Ovary (tissue), 9 donors: Measurements from ENCODE around the gene EP300. TPM values are rescaled to one million over a fixed set of nuclear protein-coding genes. Genes with fewer than 3 reads are reported as not detected.

Experiments
- DNase-seq, 5 donors: peaks; one replicate each; pipeline ENCODE4 v3.0.0-alpha.2; 2019 to 2020
- H3K27ac ChIP-seq, 2 donors: fragments of 200-600 bp; one replicate each; pipeline versions ENCODE4 v1.5.1 to v1.8.0; 2019 to 2022
- H3K27me3 ChIP-seq: fragments of 200-600 bp; one replicate; pipeline ENCODE4 v1.8.0; 2022
- H3K36me3 ChIP-seq: fragments of 200-600 bp; sonication (generic); one replicate; pipeline ENCODE4 v1.5.1; 2019
- H3K4me1 ChIP-seq: one replicate; pipeline ENCODE4 v1.8.1; 2013; ENCODE audit warnings: mild to moderate bottlenecking, moderate library complexity; ENCODE audit not compliant: insufficient read depth
- H3K4me3 ChIP-seq: fragments of 200-600 bp; sonication (generic); one replicate; pipeline ENCODE4 v1.5.1; 2017
- H3K9me3 ChIP-seq, 2 donors: fragments of 200-600 bp in 1 of 2; sonication (generic) in 1 of 2; one replicate each; pipeline versions ENCODE4 v1.5.1 to v1.8.1; 2013 to 2019; ENCODE audit warnings: mild to moderate bottlenecking in 1 of 2, moderate library complexity in 1 of 2
- EP300 ChIP-seq: sonication (generic); formaldehyde crosslinking; IDR thresholded peaks from one replicate; pipeline ENCODE4 v1.6.1; 2017; ENCODE audit warnings: antibody characterized with exemption
- POLR2A ChIP-seq: fragments of 450-650 bp; IDR thresholded peaks from one replicate; pipeline ENCODE4 v1.6.1; 2017; ENCODE audit warnings: antibody characterized with exemption, mild to moderate bottlenecking, moderate library complexity
- WGBS, 3 donors: extraction: QIAGEN DNeasy Blood & Tissue Kit in 1 of 3; methylation state at CpG; one replicate each; pipeline versions ENCODE4 v1.1.5 to v1.1.7; 2013 to 2017; 5-methylcytosine and 5-hydroxymethylcytosine counted together
- intact Hi-C, 4 donors: fragments of 100-400 bp; cut with DNase I; formaldehyde crosslinking; loops; one replicate each; pipeline versions ENCODE4 v1.11.0 to v1.15.1; 2022 to 2023
- polyA plus RNA-seq, 2 donors: library from polyadenylated mRNA; stranded (reverse); fragments of 200-250 nt in 1 of 2; fragments of 350-450 nt in 1 of 2; fragmentation: Illumina TruSeq in 1 of 2; extraction: RNeasy Lipid Tissue Mini Kit (QIAGEN cat#74804) in 1 of 2; gene quantifications; one replicate each; pipeline ENCODE4 v1.2.3, GENCODE V29; 2013 to 2014
- total RNA-seq, 7 donors: library from RNA; depleted of rRNA in 2 of 7; stranded (reverse); fragments of >200 nt in 2 of 7; fragmentation: NEBNext Ultra II Directional in 3 of 7; extraction: Animal tissue kit (Norgen Biotek cat#: 25700) in 3 of 7; gene quantifications; one replicate each; pipeline versions ENCODE4 v1.1.0 to v1.2.4, GENCODE V29; 2016 to 2023
- TF ChIP-seq, protein P1 (sequence below), 3 donors: fragments of 450-650 bp in 2 of 3; fragments of 200-600 bp in 1 of 3; IDR thresholded peaks; one replicate each; pipeline versions ENCODE4 v1.5.1 to v1.8.0; 2016 to 2022; ENCODE audit warnings: antibody characterized with exemption in 3 of 3, mild to moderate bottlenecking in 1 of 3
- donor health status: DM: no; HTN: no; CAD: no; lungs with moderate emphysema.
- donor health status: DM: no; HTN: no; CAD: no.
- donor health status: Bipolar disorder and iron deficiency.
- donor health status: DM: yes; HTN: yes; CAD: no.
- donor health status: DM: no; HTN: no; CAD: no.
- donor health status: DM: yes; HTN: yes; CAD: no.

EP300 gene
- total and polyA plus RNA-seq, 9 donors: 23.6 to 86.2 (median 69.0) TPM

DNA sequence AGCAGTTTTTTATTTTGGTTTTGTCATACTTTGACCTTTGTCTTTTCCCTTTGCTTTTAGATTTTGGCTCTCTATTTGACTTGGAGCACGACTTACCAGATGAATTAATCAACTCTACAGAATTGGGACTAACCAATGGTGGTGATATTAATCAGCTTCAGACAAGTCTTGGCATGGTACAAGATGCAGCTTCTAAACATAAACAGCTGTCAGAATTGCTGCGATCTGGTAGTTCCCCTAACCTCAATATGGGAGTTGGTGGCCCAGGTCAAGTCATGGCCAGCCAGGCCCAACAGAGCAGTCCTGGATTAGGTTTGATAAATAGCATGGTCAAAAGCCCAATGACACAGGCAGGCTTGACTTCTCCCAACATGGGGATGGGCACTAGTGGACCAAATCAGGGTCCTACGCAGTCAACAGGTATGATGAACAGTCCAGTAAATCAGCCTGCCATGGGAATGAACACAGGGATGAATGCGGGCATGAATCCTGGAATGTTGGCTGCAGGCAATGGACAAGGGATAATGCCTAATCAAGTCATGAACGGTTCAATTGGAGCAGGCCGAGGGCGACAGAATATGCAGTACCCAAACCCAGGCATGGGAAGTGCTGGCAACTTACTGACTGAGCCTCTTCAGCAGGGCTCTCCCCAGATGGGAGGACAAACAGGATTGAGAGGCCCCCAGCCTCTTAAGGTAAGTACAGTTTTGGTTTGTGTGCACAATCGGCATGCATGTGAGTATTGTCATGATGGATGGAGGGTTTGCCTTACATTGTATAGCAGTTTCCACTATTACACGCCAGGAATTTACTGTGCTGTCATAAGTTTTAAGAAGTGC, 25.0 kb downstream of the EP300 start:
- no peak overlapping the region for H3K27ac ChIP-seq
- intact Hi-C loops: no loop called here
- no peak for DNase-seq
- H3K9me3 ChIP-seq: no peaks in the 10 kb centered on the region
- no peaks in the 10 kb centered on the region for H3K36me3 ChIP-seq
- no peak overlapping the region for H3K4me3 ChIP-seq
- no peaks in the 10 kb centered on the region for H3K27me3 ChIP-seq
- 90 to 93% (median 92%) methylated on average over 9 of the region's 9 CpGs for WGBS, 3 donors
- no peak for TF ChIP-seq EP300
- no peak for TF ChIP-seq POLR2A
- TF ChIP-seq, protein P1, sequence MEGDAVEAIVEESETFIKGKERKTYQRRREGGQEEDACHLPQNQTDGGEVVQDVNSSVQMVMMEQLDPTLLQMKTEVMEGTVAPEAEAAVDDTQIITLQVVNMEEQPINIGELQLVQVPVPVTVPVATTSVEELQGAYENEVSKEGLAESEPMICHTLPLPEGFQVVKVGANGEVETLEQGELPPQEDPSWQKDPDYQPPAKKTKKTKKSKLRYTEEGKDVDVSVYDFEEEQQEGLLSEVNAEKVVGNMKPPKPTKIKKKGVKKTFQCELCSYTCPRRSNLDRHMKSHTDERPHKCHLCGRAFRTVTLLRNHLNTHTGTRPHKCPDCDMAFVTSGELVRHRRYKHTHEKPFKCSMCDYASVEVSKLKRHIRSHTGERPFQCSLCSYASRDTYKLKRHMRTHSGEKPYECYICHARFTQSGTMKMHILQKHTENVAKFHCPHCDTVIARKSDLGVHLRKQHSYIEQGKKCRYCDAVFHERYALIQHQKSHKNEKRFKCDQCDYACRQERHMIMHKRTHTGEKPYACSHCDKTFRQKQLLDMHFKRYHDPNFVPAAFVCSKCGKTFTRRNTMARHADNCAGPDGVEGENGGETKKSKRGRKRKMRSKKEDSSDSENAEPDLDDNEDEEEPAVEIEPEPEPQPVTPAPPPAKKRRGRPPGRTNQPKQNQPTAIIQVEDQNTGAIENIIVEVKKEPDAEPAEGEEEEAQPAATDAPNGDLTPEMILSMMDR (IDR thresholded peaks at IDR 0.05): no peak
- peaks cover 9% of the 10 kb centered on the region for H3K4me1 ChIP-seq

DNA sequence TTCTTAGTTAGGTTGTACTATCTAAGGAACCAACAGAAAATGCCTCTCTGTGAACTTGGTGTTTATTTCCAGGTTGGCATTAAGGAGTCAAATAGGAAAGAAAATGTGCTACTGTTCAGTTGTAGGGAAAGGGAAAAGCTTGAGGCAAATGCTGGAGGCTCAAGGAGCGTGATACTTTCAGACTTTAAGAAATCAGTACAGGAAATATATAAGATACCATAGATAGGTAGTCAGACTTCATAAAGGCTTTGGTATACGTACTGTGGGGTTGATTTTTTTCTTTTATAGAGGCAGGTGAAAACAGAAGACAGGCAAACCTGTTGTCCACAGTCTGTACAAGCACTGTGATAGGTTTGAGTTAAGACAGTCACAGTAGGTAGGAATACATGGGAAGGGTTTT, 30.8 kb downstream of the EP300 start:
- TF ChIP-seq POLR2A (no peak), EP300 (no peak)
- TF ChIP-seq, protein P1 (IDR thresholded peaks at IDR 0.05): no peak
- no peak overlapping the region for H3K27ac ChIP-seq
- intact Hi-C loops: no loop called here
- WGBS, 3 donors: 83 to 93% (median 85%) methylated on average over 2 of the region's 2 CpGs
- H3K4me3 ChIP-seq: no peak overlapping the region
- no peaks in the 10 kb centered on the region for H3K27me3 ChIP-seq
- no peaks in the 10 kb centered on the region for H3K9me3 ChIP-seq
- H3K36me3 ChIP-seq: no peaks in the 10 kb centered on the region
- peaks cover 6% of the 10 kb centered on the region for H3K4me1 ChIP-seq
- no peak for DNase-seq

GRCh38 chr22:41124086-41124485, 31.7 kb downstream of the EP300 start:
- H3K4me1 ChIP-seq: peaks cover 6% of the 10 kb centered on the region
- H3K27me3 ChIP-seq: no peaks in the 10 kb centered on the region
- intact Hi-C loops: no loop called here
- DNase-seq: no peak
- no peak for TF ChIP-seq POLR2A
- no peak for TF ChIP-seq EP300
- TF ChIP-seq, protein P1 (IDR thresholded peaks at IDR 0.05): no peak
- no peaks in the 10 kb centered on the region for H3K9me3 ChIP-seq
- H3K36me3 ChIP-seq: no peaks in the 10 kb centered on the region
- H3K4me3 ChIP-seq: no peak overlapping the region
- H3K27ac ChIP-seq: no peak overlapping the region
- 91 to 97% (median 95%) methylated on average over 9 of the region's 9 CpGs for WGBS, 3 donors

DNA sequence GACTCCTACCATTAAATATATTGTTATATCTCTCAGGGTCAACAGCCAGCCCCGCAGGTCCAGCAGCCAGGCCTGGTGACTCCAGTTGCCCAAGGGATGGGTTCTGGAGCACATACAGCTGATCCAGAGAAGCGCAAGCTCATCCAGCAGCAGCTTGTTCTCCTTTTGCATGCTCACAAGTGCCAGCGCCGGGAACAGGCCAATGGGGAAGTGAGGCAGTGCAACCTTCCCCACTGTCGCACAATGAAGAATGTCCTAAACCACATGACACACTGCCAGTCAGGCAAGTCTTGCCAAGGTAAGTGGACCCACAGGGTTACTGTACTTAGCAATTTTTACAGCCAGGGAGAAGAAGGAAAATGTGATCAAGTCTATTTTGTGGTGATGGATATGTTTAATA, 35.1 kb downstream of the EP300 start:
- Histone ChIP-seq H3K27me3 (no peaks in the 10 kb centered on the region), H3K9me3 (no peaks in the 10 kb centered on the region), H3K36me3 (no peaks in the 10 kb centered on the region), H3K27ac (no peak overlapping the region), H3K4me3 (no peak overlapping the region), H3K4me1 (peaks cover 3% of the 10 kb centered on the region)
- intact Hi-C loops: no loop called here
- TF ChIP-seq POLR2A (no peak), EP300 (no peak)
- TF ChIP-seq, protein P1 (IDR thresholded peaks at IDR 0.05): no peak
- no peak for DNase-seq
- 92 to 96% (median 93%) methylated on average over 5 of the region's 5 CpGs for WGBS, 3 donors
